ENCODE measurements around the gene STXBP4.

The STXBP4 gene

GRCh38 chr17:54968262-54968987 is at the start of gene STXBP4, which contains the start of gene COX11:
STXBP4 (plus strand) TSS chr17:54968765; CDS start chr17:54986220, 17,455 bp downstream.
COX11 (minus strand) TSS chr17:54968654; CDS start chr17:54968646, 8 bp downstream.
- peak; percentile 80 to 87 for DNase-seq (ENCODE audit: low read depth in 1 of 2, low spot score in 1 of 2)

- no peak for DNase-seq (ENCODE audit: low read depth in 1 of 2, low spot score in 1 of 2)
Observed at GRCh38 chr17:54919425-54919824, 49.1 kb upstream of the STXBP4 start.

GRCh38 chr17:54920819-54921218 is 47.7 kb upstream of the STXBP4 start:
- DNase-seq (ENCODE audit: low read depth in 1 of 2, low spot score in 1 of 2): no peak

- no peak for DNase-seq (ENCODE audit: low read depth in 1 of 2, low spot score in 1 of 2)
Observed at GRCh38 chr17:54924405-54924804, 44.2 kb upstream of the STXBP4 start.

GRCh38 chr17:54927525-54927924 is 41.0 kb upstream of the STXBP4 start:
- DNase-seq (ENCODE audit: low read depth in 1 of 2, low spot score in 1 of 2): no peak

- DNase-seq (ENCODE audit: low read depth in 1 of 2, low spot score in 1 of 2): no peak
Observed at GRCh38 chr17:54932711-54933110, 35.9 kb upstream of the STXBP4 start.

GRCh38 chr17:54933921-54934320 is 34.6 kb upstream of the STXBP4 start:
- no peak for DNase-seq (ENCODE audit: low read depth in 1 of 2, low spot score in 1 of 2)

GRCh38 chr17:54935471-54935870 is 33.1 kb upstream of the STXBP4 start:
- no peak for DNase-seq (ENCODE audit: low read depth in 1 of 2, low spot score in 1 of 2)

- no peak for DNase-seq (ENCODE audit: low read depth in 1 of 2, low spot score in 1 of 2)
Observed at GRCh38 chr17:54937018-54937417, 31.5 kb upstream of the STXBP4 start.

GRCh38 chr17:54937426-54937825 is 31.1 kb upstream of the STXBP4 start:
- no peak for DNase-seq (ENCODE audit: low read depth in 1 of 2, low spot score in 1 of 2)

GRCh38 chr17:54941285-54941684 is 27.3 kb upstream of the STXBP4 start:
- DNase-seq (ENCODE audit: low read depth in 1 of 2, low spot score in 1 of 2): no peak

- DNase-seq (ENCODE audit: low read depth in 1 of 2, low spot score in 1 of 2): no peak
Observed at GRCh38 chr17:54944796-54945195, 23.8 kb upstream of the STXBP4 start.

- DNase-seq (ENCODE audit: low read depth in 1 of 2, low spot score in 1 of 2): no peak
Observed at GRCh38 chr17:54945231-54945630, 23.3 kb upstream of the STXBP4 start.

- no peak for DNase-seq (ENCODE audit: low read depth in 1 of 2, low spot score in 1 of 2)
Observed at GRCh38 chr17:54945671-54946070, 22.9 kb upstream of the STXBP4 start.

GRCh38 chr17:54947396-54947795 is 21.2 kb upstream of the STXBP4 start:
- no peak for DNase-seq (ENCODE audit: low read depth in 1 of 2, low spot score in 1 of 2)

GRCh38 chr17:54948380-54948779 is 20.2 kb upstream of the STXBP4 start:
- DNase-seq (ENCODE audit: low read depth in 1 of 2, low spot score in 1 of 2): no peak

- no peak for DNase-seq (ENCODE audit: low read depth in 1 of 2, low spot score in 1 of 2)
Observed at GRCh38 chr17:54950116-54950515, 18.4 kb upstream of the STXBP4 start.

- DNase-seq (ENCODE audit: low read depth in 1 of 2, low spot score in 1 of 2): no peak
Observed at GRCh38 chr17:54951286-54951685, 17.3 kb upstream of the STXBP4 start.

- DNase-seq (ENCODE audit: low read depth in 1 of 2, low spot score in 1 of 2): no peak
Observed at GRCh38 chr17:54956791-54957190, 11.8 kb upstream of the STXBP4 start.

- no peak for DNase-seq (ENCODE audit: low read depth in 1 of 2, low spot score in 1 of 2)
Observed at GRCh38 chr17:54967621-54968261, 824 bp upstream of the STXBP4 start.

GRCh38 chr17:54968988-54969332 is 395 bp downstream of the STXBP4 start:
- no peak for DNase-seq (ENCODE audit: low read depth in 1 of 2, low spot score in 1 of 2)

GRCh38 chr17:54969658-54970572 is 1.4 kb downstream of the STXBP4 start:
- DNase-seq (ENCODE audit: low read depth in 1 of 2, low spot score in 1 of 2): no peak
